HG03097 (cell line): Measurements from ENCODE around the gene KLRC4.
A peak's percentile ranks its signal among the peaks of the same experiment; 100 is the strongest.
"Not testable (repeated sequence)": the region's sequence is repeated elsewhere in the genome, so short reads cannot be mapped to it uniquely, and the experiment has no call there.

Source experiments
- ATAC-seq: cut with Tn5 transposase; IDR thresholded peaks from one replicate; pipeline ENCODE4 v1.9.1; 2021; ENCODE audit not compliant: unreplicated experiment, low FRiP score

The KLRC4 gene

GRCh38 chr12:10369557-10370415 is 39.8 kb downstream of the KLRC4 start:
- ATAC-seq: no peak

GRCh38 chr12:10368206-10369171 is 41.1 kb downstream of the KLRC4 start:
- no peak for ATAC-seq

- not testable (repeated sequence) for ATAC-seq
Observed at GRCh38 chr12:10367714-10368113, 41.8 kb downstream of the KLRC4 start.

DNA sequence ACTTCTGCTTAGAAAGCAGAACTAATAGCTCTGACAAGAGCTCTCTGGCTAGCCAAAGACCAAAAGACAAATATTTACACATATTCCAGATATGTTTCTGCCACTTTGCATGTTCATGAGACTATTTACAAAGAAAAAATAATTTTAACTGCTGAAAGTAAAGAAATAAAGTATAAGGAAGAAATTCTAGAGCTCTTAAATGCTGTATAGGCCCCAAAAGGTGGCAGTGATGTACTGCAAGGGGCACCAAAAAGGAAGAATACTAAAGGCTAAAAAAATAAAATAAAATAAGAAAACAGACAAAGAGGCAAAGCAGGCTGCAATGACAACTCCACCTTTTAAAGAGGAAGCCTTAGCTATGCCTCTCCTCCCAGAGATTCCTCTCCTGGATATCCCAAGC is 42.7 kb downstream of the KLRC4 start:
- no peak for ATAC-seq

GRCh38 chr12:10365696-10366405 is 43.7 kb downstream of the KLRC4 start:
- ATAC-seq: no peak

DNA sequence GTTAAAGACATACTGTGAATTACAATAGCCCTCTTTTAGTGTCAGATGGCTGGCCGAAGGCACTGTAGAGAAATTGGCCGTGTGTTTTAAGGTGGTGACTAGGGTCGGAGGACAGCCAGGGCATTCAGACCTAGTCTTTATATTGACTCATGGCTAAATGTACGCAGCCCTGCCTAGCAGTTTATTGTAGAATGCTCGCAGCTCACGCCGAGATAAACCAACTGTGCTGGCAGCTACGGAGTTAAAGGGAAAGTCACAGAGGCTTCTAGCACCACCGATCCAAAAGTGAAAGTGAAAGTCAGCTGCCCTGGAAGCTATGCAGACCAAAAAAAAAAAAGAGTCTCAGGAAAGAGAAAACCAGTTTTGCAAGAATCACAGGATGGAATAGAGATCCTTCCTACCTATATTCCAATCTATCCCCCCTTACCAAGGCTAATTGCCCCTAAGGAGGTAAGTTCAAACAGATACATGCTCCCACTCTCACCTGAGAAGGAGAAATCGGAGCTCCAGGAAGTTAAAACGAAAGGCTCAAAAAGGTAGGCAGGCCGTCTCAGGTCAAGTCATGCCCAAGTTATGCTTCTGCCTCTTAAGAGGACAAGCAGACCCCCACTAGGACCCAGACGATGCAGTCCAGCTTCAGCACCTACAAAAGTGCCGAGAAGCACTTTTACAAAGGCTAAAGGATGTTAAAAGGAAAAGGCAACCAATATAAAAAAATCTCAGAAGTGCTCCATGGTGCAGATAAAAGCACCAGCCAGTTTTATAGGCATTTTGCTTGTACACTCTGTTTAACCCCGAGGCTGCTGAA is 44.5 kb downstream of the KLRC4 start:
- ATAC-seq: peak; percentile 44

GRCh38 chr12:10363914-10364814 is 45.4 kb downstream of the KLRC4 start:
- peak; percentile 74 for ATAC-seq

DNA sequence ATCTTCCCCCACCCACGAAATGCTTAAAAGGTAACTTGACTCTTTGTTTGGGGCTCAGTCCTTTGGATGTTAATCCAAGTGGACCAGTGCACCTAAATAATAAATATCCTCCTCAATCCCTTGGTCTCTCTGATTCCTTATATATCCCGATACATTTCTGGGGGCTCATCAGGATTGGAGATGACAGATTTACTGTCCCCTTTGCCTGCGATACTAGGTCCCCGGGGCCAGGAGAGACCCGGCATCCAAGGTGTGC is 46.0 kb downstream of the KLRC4 start:
- ATAC-seq: no peak

DNA sequence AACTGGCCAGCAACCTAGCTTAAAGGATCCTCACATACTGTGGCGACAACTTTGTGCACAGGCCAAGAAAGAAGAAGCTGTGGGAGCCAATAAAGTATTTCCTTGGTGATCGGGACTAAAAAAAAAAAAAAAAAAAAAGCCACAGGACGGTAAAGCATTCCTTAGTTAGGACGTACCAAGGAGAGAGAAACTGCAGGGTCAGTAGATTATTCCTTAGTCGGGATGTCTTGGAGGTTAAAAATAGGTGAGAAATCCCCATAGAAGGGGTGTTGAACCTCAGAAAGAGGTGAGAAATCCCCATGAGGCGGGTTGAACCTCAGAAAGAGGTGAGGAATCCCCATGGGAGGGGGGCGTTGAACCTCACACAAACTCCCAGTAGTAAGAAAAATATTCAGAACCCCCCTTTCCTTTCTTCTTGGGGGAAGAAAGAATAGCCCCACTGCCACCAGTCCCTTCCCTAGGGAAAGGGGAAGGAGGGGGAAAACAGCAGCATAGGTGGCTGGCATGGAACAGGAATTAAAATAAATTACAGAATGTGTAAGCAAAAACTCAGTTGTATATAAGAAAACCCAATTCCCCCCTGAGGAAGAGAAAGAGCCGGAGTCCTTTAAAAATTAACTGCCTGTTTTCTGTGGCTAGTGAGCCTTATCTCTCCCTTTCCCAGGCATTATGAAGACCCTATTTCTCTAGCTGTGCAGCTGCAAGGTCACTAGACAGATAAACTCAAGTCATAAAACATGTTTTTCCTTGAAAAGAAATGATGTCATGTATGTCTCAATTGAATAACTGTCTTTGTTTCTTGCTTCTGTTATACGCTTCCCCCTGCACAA is 46.5 kb downstream of the KLRC4 start:
- no peak for ATAC-seq

GRCh38 chr12:10362325-10362724 is 47.2 kb downstream of the KLRC4 start:
- no peak for ATAC-seq

DNA sequence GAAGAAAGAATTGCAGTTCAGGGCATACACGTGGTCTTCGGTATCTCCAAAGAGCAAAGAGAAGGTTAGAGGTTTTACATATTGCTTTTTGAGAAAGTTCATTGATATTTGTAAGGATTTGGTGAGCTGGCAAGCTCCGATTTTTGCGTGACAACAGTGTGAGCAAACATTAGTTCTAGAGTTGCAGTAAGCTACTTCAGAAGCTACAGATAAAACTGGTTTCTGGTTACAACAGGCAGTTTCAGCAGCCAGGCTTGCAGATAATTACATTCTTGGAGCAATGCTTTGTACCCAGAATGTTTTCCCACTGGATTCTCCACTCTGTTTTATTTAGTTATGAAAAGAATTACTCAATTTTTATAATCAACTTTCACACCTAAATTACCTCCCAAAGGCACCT is 47.9 kb downstream of the KLRC4 start:
- ATAC-seq: no peak

DNA sequence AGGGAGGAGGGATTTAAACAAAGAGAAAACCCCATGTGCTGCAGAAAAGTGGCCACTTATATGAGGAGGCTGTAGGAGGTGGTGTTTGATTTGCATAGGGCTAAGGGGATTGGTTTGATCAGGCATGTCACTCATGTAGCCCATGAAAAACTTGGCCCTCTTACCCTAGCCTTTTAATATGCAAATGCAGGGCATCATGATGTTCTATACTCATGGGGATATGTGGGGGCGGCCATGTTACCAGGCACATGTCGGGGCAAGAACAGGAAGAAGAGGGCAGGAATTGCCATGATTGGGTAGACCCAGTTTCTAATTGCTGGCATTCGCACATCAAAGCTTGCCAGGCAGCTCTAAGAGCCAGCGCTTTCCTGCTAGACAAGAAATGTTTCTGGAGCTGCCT is 48.5 kb downstream of the KLRC4 start:
- ATAC-seq: no peak

GRCh38 chr12:10358969-10359368 is 50.6 kb downstream of the KLRC4 start:
- ATAC-seq: no peak

DNA sequence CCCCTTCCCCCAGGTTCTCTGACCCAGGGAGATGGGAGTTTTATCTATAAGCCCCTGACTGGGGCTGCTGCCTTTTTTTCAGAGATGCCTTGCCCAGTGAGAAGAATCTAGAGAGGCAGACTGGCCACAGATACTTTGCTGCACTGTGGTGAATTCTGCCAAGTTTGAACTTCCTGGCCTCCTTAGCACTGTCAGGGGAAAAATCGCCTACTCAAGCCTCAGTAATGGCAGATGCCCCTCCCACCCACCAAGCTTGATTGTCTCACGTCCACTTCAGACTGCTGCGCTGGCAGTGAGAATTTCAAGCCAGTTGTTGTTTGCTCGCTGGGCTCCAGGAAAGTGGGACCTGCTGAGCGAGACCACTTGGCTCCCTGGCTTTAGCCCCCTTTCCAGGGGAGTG is 51.4 kb downstream of the KLRC4 start:
- no peak for ATAC-seq
